ENCODE measurements around the gene CAPZA2. TPM values are rescaled to one million over a fixed set of nuclear protein-coding genes. Genes with fewer than 3 reads are reported as not detected.
"Not testable (repeated sequence)": the region's sequence is repeated elsewhere in the genome, so short reads cannot be mapped to it uniquely, and the experiment has no call there.

Gene CAPZA2
- 371 TPM for total RNA-seq
- long read RNA-seq, full-length matches to known transcripts, result 756 of 779 reads
- long read RNA-seq, partial matches to known transcripts, result 9 of 779 reads
- long read RNA-seq, other reads (novel, unspliced or antisense), result 14 of 779 reads

DNA sequence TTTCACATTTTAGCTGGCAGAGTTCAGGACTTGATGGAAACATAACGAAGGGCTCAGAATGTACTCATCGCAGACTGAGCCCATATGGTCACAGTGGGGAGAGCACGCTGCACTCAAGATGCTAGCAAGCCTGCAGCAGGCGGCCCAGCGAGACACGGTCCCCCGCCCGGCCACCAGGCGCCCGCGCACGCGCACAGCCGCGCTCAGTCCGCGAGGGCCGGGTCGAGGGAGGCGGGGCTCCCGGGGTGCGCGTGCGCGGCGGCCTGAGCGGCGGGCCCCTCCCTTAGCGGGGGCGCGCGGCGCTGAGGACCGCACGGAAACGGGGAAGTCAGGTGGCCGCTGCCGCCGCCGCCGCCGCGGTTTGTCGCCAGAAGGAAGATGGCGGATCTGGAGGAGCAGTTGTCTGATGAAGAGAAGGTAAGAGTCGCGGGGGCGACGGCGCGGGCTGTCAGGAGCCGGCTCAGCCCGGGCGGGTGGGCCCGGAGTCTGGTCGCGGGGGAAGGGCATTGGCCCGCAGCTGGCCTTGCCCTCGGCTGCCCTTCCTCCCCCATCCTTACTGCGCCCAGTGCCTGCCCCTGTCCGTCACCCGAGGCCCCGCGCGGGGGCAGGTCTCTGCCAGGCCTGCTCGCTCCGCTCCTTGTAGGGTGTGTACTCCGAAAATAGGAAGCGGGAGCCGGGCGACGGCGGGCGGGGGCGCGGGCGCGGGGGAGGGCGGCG, at the start of gene CAPZA2:
CAPZA2 (plus strand) TSS at position 354 of the 717 bp plus-strand sequence; CDS start at position 379, 25 bp downstream.
- ATAC-seq (peak; percentile 97), DNase-seq (peak; percentile 98)
- intact Hi-C loops (cut with micrococcal nuclease), result no loop called here

GRCh38 chr7:116812860-116813259, 49.5 kb upstream of the CAPZA2 start:
- DNase-seq (no peak), ATAC-seq (no peak)
- intact Hi-C loops (cut with micrococcal nuclease), result no loop called here

DNA sequence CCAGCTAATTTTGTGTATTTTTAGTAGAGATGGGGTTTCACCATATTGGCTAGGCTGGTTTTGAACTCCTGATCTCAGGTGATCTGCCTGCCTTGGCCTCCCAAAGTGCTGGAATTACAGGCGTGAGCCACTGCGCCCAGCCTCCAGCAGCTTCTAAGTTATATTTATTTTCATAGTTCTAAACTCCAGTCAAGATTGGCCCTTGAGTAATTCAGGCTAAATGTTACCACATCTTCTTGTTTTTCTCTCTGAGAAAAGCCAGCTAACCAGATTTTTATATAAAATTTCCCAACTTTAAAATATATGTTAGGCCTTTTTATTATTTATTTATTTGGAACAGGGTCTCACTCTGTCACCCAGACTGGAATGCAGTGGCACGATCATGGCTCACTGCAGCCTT, 49.0 kb upstream of the CAPZA2 start:
- ATAC-seq; DNase-seq; intact Hi-C loops (cut with micrococcal nuclease): not testable (repeated sequence)

DNA sequence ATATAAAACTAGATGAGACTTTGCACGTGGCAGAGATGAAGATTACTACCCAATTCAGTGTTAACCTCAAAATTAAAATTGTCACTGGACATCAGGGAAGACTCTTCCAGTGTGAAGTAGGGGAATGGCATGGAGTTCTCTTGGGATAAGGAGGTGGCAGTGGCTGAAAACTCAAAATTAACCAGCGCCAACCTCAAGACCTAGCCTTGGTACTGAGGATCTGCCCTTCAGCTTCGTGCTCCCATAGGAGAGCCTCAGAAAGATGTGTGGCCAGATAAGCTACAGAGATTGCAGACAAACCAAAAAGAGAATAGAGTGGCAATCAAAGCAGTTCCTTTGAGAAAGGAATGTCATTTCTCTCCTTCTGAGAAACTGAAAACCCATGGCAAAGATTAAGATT, 47.3 kb upstream of the CAPZA2 start:
- DNase-seq, result no peak
- no peak for ATAC-seq
- intact Hi-C loops (cut with micrococcal nuclease), result no loop called here

GRCh38 chr7:116820149-116820548, 42.2 kb upstream of the CAPZA2 start:
- DNase-seq (no peak), ATAC-seq (no peak)
- intact Hi-C loops (cut with micrococcal nuclease), result no loop called here

DNA sequence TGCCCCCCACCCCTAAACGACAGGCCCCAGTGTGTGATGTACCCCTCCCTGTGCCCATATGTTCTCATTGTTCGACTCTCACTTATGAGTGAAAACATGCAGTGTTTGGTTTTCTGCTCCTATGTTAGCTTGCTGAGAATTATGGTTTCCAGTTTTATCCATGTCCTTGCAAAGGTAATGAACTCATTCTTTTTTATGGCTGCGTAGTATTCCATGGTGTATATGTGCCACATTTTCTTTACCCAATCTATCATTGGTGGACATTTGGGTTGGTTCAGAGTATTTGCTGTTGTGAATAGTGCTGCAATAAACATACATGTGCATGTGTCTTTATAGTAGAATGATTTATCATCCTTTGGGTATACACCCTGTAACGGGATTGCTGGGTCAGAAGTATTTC, 40.7 kb upstream of the CAPZA2 start:
- intact Hi-C loops (cut with micrococcal nuclease); DNase-seq; ATAC-seq: not testable (repeated sequence)

- DNase-seq (no peak), ATAC-seq (no peak)
- intact Hi-C loops (cut with micrococcal nuclease), result no loop called here
Observed at GRCh38 chr7:116824449-116824848, 37.9 kb upstream of the CAPZA2 start.

DNA sequence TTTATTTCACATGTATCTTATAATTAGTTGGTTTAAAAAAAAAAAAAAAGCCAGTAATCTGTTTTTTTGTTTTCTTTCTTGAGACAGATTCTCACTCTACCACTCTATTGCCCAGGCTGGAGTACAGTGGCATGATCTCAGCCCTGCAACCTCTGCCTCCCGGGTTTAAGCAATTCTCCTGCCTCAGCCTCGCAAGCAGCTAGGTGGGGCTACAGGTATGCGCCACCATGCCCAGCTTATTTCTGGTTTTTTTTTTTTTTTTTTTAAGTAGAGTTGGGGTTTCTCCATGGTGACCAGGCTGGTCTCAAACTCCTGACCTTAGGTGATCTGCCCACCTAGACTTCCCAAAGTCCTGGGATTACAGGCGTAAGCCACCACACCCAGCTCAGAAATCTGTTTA, 34.1 kb upstream of the CAPZA2 start:
- intact Hi-C loops (cut with micrococcal nuclease), result no loop called here
- no peak for ATAC-seq
- no peak for DNase-seq

- ATAC-seq (no peak), DNase-seq (no peak)
- intact Hi-C loops (cut with micrococcal nuclease), result no loop called here
Observed at GRCh38 chr7:116829041-116829440, 33.3 kb upstream of the CAPZA2 start.

GRCh38 chr7:116829493-116829892, 32.9 kb upstream of the CAPZA2 start:
- ATAC-seq (no peak), DNase-seq (no peak)
- intact Hi-C loops (cut with micrococcal nuclease), result no loop called here

DNA sequence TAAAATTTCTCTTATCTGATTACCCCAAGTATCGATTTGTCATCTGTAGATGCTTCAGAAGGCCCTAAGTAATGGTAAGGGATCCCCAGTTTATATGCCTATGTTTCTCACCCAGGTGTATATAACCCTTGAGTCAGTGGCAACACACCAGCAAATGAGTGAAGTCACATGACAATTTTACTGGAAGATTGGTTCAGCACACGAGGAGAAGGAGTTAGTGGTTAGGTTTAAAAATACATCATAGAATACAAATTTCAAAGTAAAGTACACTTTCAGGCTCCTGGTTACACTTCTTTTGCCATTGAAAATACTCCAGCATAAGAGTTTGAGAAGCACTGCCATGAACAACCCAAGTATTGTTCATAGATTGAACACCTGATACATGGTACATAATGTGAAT, 29.7 kb upstream of the CAPZA2 start:
- no peak for ATAC-seq
- DNase-seq, result no peak
- intact Hi-C loops (cut with micrococcal nuclease), result no loop called here

- ATAC-seq (peak; percentile 86), DNase-seq (peak; percentile 44)
- intact Hi-C loops (cut with micrococcal nuclease), result no loop called here
Observed at GRCh38 chr7:116834815-116835504, 27.4 kb upstream of the CAPZA2 start.

GRCh38 chr7:116836048-116836447, 26.3 kb upstream of the CAPZA2 start:
- DNase-seq, result no peak
- intact Hi-C loops (cut with micrococcal nuclease), result no loop called here
- ATAC-seq, result peak; percentile 86

DNA sequence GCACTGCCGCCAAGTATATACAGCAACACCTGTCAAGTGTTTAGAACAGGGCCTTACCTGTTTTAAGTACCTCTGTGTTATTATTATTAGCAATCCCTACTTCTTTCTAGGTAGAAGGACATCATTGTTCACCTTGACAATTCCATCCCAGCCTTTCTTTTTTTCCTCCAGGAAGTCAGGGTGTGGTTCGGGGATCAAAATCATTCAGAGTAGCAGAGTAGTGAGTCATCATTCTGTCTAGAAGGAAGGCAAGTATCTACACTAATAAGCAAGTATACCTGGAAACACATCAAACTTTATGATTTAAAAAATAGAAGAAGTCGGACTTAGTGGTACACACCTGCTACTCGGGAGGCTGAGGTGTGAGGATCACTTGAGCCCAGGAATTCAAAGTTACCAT, 25.5 kb upstream of the CAPZA2 start:
- ATAC-seq, result no peak
- no peak for DNase-seq
- intact Hi-C loops (cut with micrococcal nuclease), result no loop called here

DNA sequence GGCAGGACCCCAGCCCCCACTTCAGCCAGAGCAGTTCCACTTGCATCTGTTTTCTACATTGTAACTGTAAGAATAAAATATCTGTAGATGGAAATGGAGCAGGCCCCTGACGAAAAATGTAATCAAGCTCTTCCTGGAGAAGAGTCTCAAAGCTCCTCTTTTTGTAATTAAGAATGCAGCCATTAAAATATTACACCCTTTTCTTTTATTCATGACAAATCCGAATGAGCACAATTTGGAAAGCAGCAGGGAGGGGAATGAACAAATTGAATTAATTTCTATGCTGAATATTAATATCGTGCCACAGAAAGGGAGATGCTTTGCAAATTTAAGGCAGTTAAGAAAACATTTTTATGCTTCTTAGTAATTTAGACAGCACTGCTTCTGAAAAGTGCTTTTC, 24.8 kb upstream of the CAPZA2 start:
- intact Hi-C loops (cut with micrococcal nuclease), result no loop called here
- ATAC-seq, result no peak
- no peak for DNase-seq

- ATAC-seq (no peak), DNase-seq (no peak)
- intact Hi-C loops (cut with micrococcal nuclease), result no loop called here
Observed at GRCh38 chr7:116840256-116840655, 22.1 kb upstream of the CAPZA2 start.

GRCh38 chr7:116842371-116842770, 20.0 kb upstream of the CAPZA2 start:
- intact Hi-C loops (cut with micrococcal nuclease), result no loop called here
- DNase-seq (no peak), ATAC-seq (no peak)

DNA sequence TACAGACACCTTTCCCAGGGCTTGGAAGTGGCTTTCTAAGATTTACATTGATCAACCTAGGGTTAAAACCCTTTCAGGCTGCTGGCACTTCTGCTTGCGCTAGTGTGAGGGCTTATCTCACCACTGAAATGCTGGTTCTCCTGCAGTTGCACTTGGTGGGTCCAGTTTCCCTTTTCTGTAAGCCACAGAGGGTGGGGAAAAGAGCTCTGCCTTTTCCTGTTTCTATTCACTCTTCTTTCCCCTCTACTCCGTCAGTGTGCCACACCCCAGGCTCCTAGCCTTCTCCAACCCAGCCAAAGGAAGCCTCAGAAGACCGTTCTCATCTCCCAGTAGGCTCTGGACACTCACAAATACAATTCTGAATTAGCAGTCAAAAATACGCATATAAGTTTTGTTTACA, 19.0 kb upstream of the CAPZA2 start:
- intact Hi-C loops (cut with micrococcal nuclease), result no loop called here
- ATAC-seq, result peak; percentile 62
- DNase-seq, result no peak

GRCh38 chr7:116851175-116851574, 11.2 kb upstream of the CAPZA2 start:
- intact Hi-C loops (cut with micrococcal nuclease), result no loop called here
- DNase-seq, result no peak
- ATAC-seq, result no peak

GRCh38 chr7:116851671-116852070, 10.7 kb upstream of the CAPZA2 start:
- no peak for DNase-seq
- intact Hi-C loops (cut with micrococcal nuclease), result no loop called here
- ATAC-seq, result no peak

- intact Hi-C loops (cut with micrococcal nuclease), result no loop called here
- no peak for DNase-seq
- no peak for ATAC-seq
Observed at GRCh38 chr7:116854132-116854531, 8.3 kb upstream of the CAPZA2 start.

Data from left ventricle myocardium superior (tissue), 1 donor.